Stimulated activated CD4-positive, alpha-beta T cell treated with anti-CD3 and anti-CD28 coated beads, Interleukin-12 subunit alpha, Interleukin-12 subunit beta, amount 100 ng/mL, for 24 hours (primary cell): ENCODE data around the gene ADAMTS17.

ENCODE experiments used
- DNase-seq, 2 experiments: peaks; one replicate each; pipeline ENCODE4 v3.0.0-alpha.2; 2020; ENCODE audit warnings: low read depth in 2 of 2

ADAMTS17 gene

GRCh38 chr15:100252359-100252758 lies 89.4 kb downstream of the ADAMTS17 start:
- no peak for DNase-seq

GRCh38 chr15:100250176-100250800 lies 91.5 kb downstream of the ADAMTS17 start:
- no peak for DNase-seq

GRCh38 chr15:100249096-100249815 lies 92.5 kb downstream of the ADAMTS17 start:
- no peak for DNase-seq

GRCh38 chr15:100248236-100248635 lies 93.5 kb downstream of the ADAMTS17 start:
- DNase-seq = no peak

GRCh38 chr15:100247228-100248225 lies 94.2 kb downstream of the ADAMTS17 start:
- no peak for DNase-seq

GRCh38 chr15:100245855-100246254 lies 95.9 kb downstream of the ADAMTS17 start:
- DNase-seq = no peak

- DNase-seq = no peak
These were observed 96.3 kb downstream of the ADAMTS17 start for GRCh38 chr15:100245487-100245820.

- no peak for DNase-seq
These were observed 96.8 kb downstream of the ADAMTS17 start for GRCh38 chr15:100244796-100245486.

GRCh38 chr15:100242989-100243388 lies 98.8 kb downstream of the ADAMTS17 start:
- no peak for DNase-seq

GRCh38 chr15:100241572-100242482 lies 99.9 kb downstream of the ADAMTS17 start:
- no peak for DNase-seq

GRCh38 chr15:100236981-100237720 lies 104.6 kb downstream of the ADAMTS17 start:
- DNase-seq = no peak

GRCh38 chr15:100235030-100235617 lies 106.7 kb downstream of the ADAMTS17 start:
- no peak for DNase-seq

GRCh38 chr15:100234158-100235029 lies 107.4 kb downstream of the ADAMTS17 start:
- no peak for DNase-seq

GRCh38 chr15:100230784-100231183 lies 111.0 kb downstream of the ADAMTS17 start:
- no peak for DNase-seq

- no peak for DNase-seq
These were observed 112.3 kb downstream of the ADAMTS17 start for GRCh38 chr15:100229181-100230163.

GRCh38 chr15:100227781-100228180 lies 114.0 kb downstream of the ADAMTS17 start:
- no peak for DNase-seq

GRCh38 chr15:100226107-100226506 lies 115.7 kb downstream of the ADAMTS17 start:
- DNase-seq = no peak
